Measurements from ENCODE around the gene SPON2.
A peak's percentile ranks its signal among the peaks of the same experiment; 100 is the strongest.

Gene SPON2

GRCh38 chr4:1194010-1194900, 21.9 kb upstream of the SPON2 start:
- no peak for DNase-seq

- no peak for DNase-seq
These were observed 21.0 kb upstream of the SPON2 start for GRCh38 chr4:1193206-1194009.

- no peak for DNase-seq
These were observed 20.3 kb upstream of the SPON2 start for GRCh38 chr4:1192493-1193205.

- no peak for DNase-seq
These were observed 19.7 kb upstream of the SPON2 start for GRCh38 chr4:1192091-1192492.

DNA sequence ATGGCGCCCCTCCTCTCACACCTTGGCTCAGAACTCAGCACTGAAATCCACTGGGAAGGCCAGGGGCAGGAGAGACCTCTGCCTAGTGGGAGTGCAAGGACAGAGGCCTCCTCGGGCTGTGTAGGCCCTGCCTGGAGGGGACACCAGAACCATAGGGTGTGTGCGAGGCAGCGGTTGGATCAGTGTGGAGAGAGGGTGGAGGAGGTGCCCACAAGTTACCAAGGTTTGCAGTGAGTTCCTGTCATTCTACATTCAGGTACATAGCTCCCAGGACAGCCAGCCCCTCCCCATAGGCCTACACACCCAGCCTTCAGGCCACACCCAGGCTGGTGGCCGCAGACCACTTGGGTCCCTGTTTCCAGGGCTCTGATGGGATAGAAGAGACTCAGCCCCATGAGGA, 19.2 kb upstream of the SPON2 start:
- no peak for DNase-seq

GRCh38 chr4:1187182-1187581, 14.8 kb upstream of the SPON2 start:
- peak; percentile 74 for DNase-seq

DNA sequence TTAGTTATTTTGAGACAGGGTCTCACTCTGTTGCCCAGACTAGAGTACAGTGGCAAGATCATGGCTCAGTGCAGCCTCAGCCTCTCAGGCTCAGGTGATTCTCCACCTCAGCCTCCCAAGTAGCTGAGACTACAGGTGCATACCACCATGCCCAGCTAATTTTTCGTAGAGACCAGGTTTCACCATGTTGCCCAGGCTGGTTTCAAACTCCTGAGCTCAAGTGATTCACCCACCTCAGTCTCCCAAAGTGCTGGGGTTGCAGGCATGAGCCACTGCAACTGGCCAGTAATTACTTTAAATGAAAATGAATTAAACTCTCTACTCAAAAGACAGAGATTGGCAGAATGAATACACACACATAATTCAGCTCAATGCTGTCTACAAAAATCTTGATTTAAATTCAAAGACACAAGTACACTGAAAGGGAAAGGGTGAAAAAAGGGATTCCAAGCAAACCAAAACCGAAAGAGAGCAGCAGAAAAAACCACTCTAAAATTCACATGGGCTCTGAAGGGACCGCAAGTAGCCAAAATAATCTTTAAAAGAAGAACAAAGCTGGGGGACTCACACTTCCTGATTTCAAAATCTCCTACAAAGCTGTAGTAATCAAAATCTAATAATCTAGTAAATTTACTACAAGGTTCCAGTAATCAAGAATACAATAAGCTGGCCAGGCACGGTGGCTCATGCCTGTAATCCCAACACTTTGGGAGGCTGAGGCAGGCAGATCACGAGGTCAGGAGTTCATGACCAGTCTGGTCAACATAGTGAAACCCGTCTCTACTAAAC, 11.8 kb upstream of the SPON2 start:
- peak; percentile 63 for DNase-seq

DNA sequence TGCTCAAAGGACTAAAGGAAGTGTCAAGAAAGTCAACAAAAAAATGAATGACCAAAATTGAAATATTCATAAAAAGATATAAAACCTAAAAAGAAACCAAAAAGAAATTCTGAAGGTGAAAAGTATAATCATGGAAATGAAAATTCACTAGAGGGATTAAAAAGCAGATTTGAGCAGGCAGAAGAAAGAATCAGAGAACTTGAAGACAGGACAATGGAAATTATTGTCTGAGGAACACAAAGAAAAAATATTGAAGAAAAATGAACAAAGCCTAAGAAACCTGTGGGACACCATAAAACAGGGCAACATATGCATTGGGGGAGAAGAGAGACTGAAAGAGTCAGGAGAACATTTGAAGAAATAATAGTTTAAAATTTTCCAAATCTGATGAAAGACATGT, 9.9 kb upstream of the SPON2 start:
- DNase-seq, result no peak

GRCh38 chr4:1180663-1181062, 8.3 kb upstream of the SPON2 start:
- DNase-seq, result no peak

DNA sequence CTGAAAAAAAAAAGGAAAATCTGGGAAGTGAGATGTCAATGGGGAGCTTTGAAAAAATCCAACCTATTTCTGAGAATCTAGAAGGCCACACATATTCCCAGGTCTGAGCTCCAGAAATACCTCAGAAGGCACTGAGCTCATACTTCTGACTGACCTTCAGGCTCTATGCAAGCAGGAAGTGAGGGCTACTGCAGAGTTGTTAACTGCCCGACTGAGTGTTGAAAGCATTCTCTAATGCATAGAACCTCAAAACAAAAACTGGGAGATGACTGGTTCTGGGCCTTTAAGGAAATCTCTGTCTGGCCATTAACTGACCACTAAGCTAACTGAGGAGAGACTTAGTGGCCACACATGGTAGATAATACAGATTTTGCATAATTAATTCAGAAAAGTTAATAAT, 7.6 kb upstream of the SPON2 start:
- no peak for DNase-seq

DNA sequence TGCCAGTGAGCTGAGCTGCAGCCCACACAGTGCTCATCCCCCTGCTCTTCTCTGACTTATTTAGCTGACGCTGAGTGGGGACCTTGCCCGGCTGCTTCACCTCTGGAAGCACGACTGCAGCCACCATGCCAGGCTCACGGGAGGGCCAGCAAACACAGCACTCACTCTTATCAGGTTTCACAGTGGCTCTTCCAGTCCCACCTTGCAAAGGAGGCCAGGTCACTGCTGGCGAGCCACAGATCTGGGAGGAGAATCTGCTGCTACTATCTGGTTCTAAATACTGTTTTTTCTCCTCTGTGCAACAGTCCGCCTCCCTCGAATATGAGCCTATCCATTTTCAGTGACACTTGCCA, 6.7 kb upstream of the SPON2 start:
- DNase-seq, result no peak

DNA sequence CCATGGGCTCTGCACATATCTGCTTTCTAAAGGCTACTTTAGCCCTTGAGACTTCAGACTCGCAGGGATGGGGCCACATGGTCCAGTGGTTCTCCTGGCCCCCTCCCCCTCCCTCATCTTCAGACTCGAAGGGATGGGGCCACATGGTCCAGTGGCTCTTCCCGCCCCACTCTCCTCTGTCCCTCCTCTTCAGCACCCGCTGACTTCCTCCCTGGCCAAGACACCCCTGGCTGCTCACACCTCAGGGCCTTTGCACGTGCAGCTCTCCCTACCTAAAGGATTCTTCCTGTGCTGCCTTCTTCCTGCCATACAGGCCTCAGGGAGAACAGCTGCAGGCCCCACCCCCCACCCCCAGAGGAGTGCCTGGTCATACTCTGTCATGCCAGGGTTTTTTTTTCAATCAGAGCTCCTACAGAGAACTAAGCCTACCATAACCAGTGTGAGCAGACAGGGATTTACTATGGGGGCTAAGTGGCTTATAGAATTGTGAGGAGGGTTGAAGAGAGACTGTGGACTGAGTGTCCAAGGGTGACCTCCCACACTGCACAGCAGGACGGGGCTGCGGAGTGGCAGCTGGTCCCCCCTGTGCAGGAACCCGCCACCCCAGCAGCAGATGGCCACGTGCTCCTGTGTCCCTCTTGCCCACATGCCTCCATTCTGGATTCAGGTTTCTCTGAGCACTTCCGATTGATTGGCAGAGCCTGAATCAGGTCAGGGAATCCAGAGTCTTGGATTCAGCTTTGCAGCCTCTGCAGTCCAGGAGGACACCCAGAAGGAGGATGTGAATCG, 6.1 kb upstream of the SPON2 start:
- no peak for DNase-seq

GRCh38 chr4:1177274-1178141, 5.1 kb upstream of the SPON2 start:
- DNase-seq, result no peak

- DNase-seq, result no peak
These were observed 4.3 kb upstream of the SPON2 start for GRCh38 chr4:1176398-1177273.

DNA sequence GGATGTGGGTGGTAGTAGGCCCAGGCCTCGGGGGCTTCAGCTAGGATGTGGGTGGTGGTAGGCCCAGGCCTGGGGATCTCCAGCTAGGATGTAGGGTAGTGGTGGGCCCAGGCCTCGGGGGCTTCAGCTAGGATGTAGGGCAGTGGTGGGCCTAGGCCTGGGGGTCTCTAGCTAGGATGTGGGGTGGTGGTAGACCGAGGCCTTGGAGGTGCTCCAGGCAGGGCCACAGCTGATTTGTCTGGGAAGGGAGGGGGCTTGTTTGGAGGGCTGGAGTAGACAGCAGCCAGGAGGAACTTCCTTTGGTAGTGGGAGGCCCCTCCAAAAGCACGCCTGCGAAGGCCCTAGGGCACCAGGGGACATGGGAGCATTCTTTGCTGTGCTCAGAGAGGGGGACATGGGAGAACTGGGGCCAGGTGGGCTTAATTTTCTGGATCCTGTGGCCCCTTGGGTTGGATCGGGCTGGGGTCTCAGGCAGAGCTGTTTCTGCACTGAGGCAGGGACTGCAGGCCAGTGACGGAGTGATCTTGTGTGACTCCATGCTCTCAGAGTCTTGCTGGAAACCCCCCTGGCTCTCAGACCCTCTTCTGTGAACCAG, 3.3 kb upstream of the SPON2 start:
- DNase-seq, result no peak

DNA sequence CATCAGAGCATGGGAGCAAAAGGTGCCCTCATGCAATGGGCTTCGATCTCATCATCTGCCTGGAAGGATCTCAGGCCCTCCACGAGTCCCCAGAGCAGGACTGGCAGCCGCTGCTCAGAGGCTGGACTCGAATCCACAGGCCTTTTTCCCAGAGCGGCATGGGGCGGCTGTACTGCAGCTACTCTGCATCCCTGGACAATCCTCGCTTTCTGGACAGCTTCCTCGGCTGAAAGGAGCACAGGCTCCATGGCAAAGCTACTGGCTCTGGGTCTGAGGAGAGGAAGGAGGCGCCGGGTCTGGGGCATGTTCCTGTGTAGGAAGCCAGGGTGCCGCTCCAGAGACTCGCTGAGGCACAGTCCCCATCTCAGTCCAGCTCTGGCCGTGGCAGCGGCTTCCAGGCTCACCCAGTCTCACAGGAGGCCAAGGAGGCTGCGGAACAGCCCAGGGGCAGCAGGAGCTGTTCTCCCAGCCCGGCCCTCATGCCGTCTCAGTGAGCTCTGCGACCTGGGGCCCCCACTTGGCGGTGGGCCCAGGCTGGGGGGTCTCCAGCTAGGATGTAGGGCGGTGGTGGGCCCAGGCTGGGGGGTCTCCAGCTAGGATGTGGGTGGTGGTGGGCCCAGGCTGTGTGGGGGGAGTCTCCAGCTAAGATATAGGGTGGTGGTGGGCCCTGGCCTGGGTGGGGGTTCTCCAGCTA, 2.7 kb upstream of the SPON2 start:
- no peak for DNase-seq

- no peak for DNase-seq
These were observed 781 bp upstream of the SPON2 start for GRCh38 chr4:1172971-1173757.
